HG03139 (cell line): ENCODE measurements around the gene DRG2.

Experiments
- ATAC-seq: cut with Tn5 transposase; IDR thresholded peaks from one replicate; pipeline ENCODE4 v1.9.1; 2021; ENCODE audit not compliant: unreplicated experiment

DRG2 gene

GRCh38 chr17:18142417-18142816, 54.7 kb downstream of the DRG2 start:
- no peak for ATAC-seq

GRCh38 chr17:18143044-18143936, 55.5 kb downstream of the DRG2 start:
- ATAC-seq, result no peak

GRCh38 chr17:18144261-18144660, 56.5 kb downstream of the DRG2 start:
- ATAC-seq, result no peak

- ATAC-seq, result no peak
Observed at GRCh38 chr17:18144855-18145254, 57.1 kb downstream of the DRG2 start.

GRCh38 chr17:18145811-18146210, 58.1 kb downstream of the DRG2 start:
- ATAC-seq, result no peak

- ATAC-seq, result no peak
Observed at GRCh38 chr17:18146259-18146658, 58.5 kb downstream of the DRG2 start.

- no peak for ATAC-seq
Observed at GRCh38 chr17:18146980-18147379, 59.2 kb downstream of the DRG2 start.

- no peak for ATAC-seq
Observed at GRCh38 chr17:18148586-18148985, 60.8 kb downstream of the DRG2 start.

- no peak for ATAC-seq
Observed at GRCh38 chr17:18151290-18151689, 63.5 kb downstream of the DRG2 start.

GRCh38 chr17:18155179-18155578, 67.4 kb downstream of the DRG2 start:
- no peak for ATAC-seq

GRCh38 chr17:18156171-18156975, 68.6 kb downstream of the DRG2 start:
- no peak for ATAC-seq

- no peak for ATAC-seq
Observed at GRCh38 chr17:18156976-18157280, 69.2 kb downstream of the DRG2 start.
